H1 (cell line): ENCODE measurements around the gene CDC42. TPM values are rescaled to one million over a fixed set of nuclear protein-coding genes. Genes with fewer than 3 reads are reported as not detected.

Source experiments
- CTCF ChIA-PET: fragments of 300-600 bp; sonication (Branson Sonifier 250); formaldehyde crosslinking; loops from one replicate; lab custom pipeline; 2021; ENCODE audit not compliant: partially characterized antibody; lab: Charles Lee
- POLR2A ChIA-PET: fragments of 300-600 bp; sonication (Branson Sonifier 250); formaldehyde crosslinking; loops from one replicate; lab custom pipeline; 2021; ENCODE audit warnings: inconsistent platforms; ENCODE audit not compliant: partially characterized antibody; lab: Charles Lee
- DNase-seq, 2 experiments: peaks; one replicate each; pipeline versions ENCODE4 v3.0.0 to v3.0.0-alpha.2; 2010 to 2022; ENCODE audit warnings: low spot score in 2 of 2, low read depth in 1 of 2, mixed read lengths in 1 of 2
- FAIRE-seq: peaks from 2 replicates; lab custom pipeline; 2011; peaks lifted over from hg19 to GRCh38; lab: Jason Lieb, UNC
- H2AFZ ChIP-seq: 2 replicates; pipeline ENCODE4 v1.8.1; 2012; ENCODE audit warnings: low read length, inconsistent platforms
- H2AK5ac ChIP-seq: 2 replicates; pipeline ENCODE4 v1.6.1; 2013; ENCODE audit warnings: low read depth, low read length
- H2BK120ac ChIP-seq: replicated peaks from 2 replicates; pipeline ENCODE3; 2013; ENCODE audit warnings: low read depth, low read length, inconsistent platforms
- H2BK12ac ChIP-seq: 2 replicates; pipeline ENCODE4 v1.6.1; 2013; ENCODE audit warnings: low read depth, low read length
- H2BK15ac ChIP-seq: 2 replicates; pipeline ENCODE4 v1.6.1; 2013; ENCODE audit warnings: low read length
- H2BK20ac ChIP-seq: 2 replicates; pipeline ENCODE4 v1.6.1; 2013; ENCODE audit warnings: low read length
- H2BK5ac ChIP-seq: 2 replicates; pipeline ENCODE4 v1.6.1; 2013; ENCODE audit warnings: low read depth, low read length
- H3K14ac ChIP-seq: 2 replicates; pipeline ENCODE4 v1.6.1; 2013; ENCODE audit warnings: inconsistent platforms; ENCODE audit not compliant: insufficient read length
- H3K18ac ChIP-seq: 2 replicates; pipeline ENCODE4 v1.6.1; 2013; ENCODE audit warnings: low read length; ENCODE audit errors: extremely low read depth
- H3K23ac ChIP-seq: 2 replicates; pipeline ENCODE4 v1.6.1; 2013; ENCODE audit warnings: inconsistent platforms; ENCODE audit not compliant: insufficient read length
- H3K23me2 ChIP-seq: 2 replicates; pipeline ENCODE4 v1.6.1; 2013; ENCODE audit warnings: low read depth, low read length
- H3K27ac ChIP-seq: 2 replicates; pipeline ENCODE4 v1.6.1; 2011; ENCODE audit warnings: low read depth, low read length, inconsistent platforms
- H3K27me3 ChIP-seq, 4 experiments: replicated peaks in 1 of 4; 1 replicate in 1 of 4; 2 replicates in 3 of 4; pipeline versions ENCODE4 v1.6.1 to v1.8.1; 2011 to 2013; ENCODE audit warnings: low read length in 3 of 4, mild to moderate bottlenecking in 3 of 4, inconsistent platforms in 2 of 4, mixed read lengths in 2 of 4, moderate library complexity in 1 of 4; ENCODE audit not compliant: control insufficient read depth in 3 of 4, insufficient read depth in 3 of 4; ENCODE audit errors: extremely low read depth in 1 of 4
- H3K36me3 ChIP-seq, 4 experiments: 2 replicates each; pipeline versions ENCODE4 v1.6.1 to v1.8.1; 2011 to 2013; ENCODE audit warnings: mild to moderate bottlenecking in 4 of 4, low read length in 3 of 4, moderate library complexity in 2 of 4, control low read depth in 1 of 4, inconsistent platforms in 1 of 4; ENCODE audit not compliant: insufficient read depth in 4 of 4, control insufficient read depth in 2 of 4
- H3K4ac ChIP-seq: replicated peaks from 2 replicates; pipeline ENCODE3; 2013; ENCODE audit warnings: low read length, low read depth, mixed read lengths, inconsistent platforms; ENCODE audit not compliant: insufficient read length
- H3K4me1 ChIP-seq, 4 experiments: replicated peaks in 1 of 4; 1 replicate in 1 of 4; 2 replicates in 3 of 4; pipeline versions ENCODE4 v1.6.1 to v1.8.1; 2011 to 2013; ENCODE audit warnings: low read length in 3 of 4, inconsistent platforms in 2 of 4, mixed read lengths in 1 of 4; ENCODE audit not compliant: insufficient read depth in 4 of 4, control insufficient read depth in 3 of 4
- H3K4me2 ChIP-seq, 2 experiments: 2 replicates each; pipeline versions ENCODE4 v1.6.1 to v1.8.1; 2011 to 2013; ENCODE audit warnings: low read depth in 2 of 2, low read length in 2 of 2, control low read depth in 1 of 2, inconsistent platforms in 1 of 2, mild to moderate bottlenecking in 1 of 2; ENCODE audit not compliant: insufficient read depth in 1 of 2
- H3K4me3 ChIP-seq, 4 experiments: fragments of 200-600, 300-600 bp in 1 of 4; sonication (generic), shearing (Covaris generic), sonication (Bioruptor Twin) in 1 of 4; 2 replicates each; pipeline versions ENCODE4 v1.5.1 to v1.8.1; 2011 to 2016; ENCODE audit warnings: low read length in 4 of 4, low read depth in 3 of 4, control low read depth in 2 of 4, inconsistent platforms in 2 of 4, mild to moderate bottlenecking in 2 of 4, mixed read lengths in 1 of 4, moderate library complexity in 1 of 4; ENCODE audit not compliant: insufficient read depth in 2 of 4; ENCODE audit errors: extremely low read depth in 1 of 4
- H3K56ac ChIP-seq: replicated peaks from 2 replicates; pipeline ENCODE3; 2013; ENCODE audit warnings: low read depth, mild to moderate bottlenecking, mixed read lengths, low read length, inconsistent platforms; ENCODE audit not compliant: insufficient read length
- H3K79me1 ChIP-seq: 2 replicates; pipeline ENCODE4 v1.6.1; 2013; ENCODE audit warnings: low read depth, low read length, control low read depth
- H3K79me2 ChIP-seq, 2 experiments: 2 replicates each; pipeline versions ENCODE4 v1.6.1 to v1.8.1; 2012 to 2013; ENCODE audit warnings: low read length in 2 of 2, mild to moderate bottlenecking in 2 of 2, inconsistent platforms in 1 of 2; ENCODE audit not compliant: insufficient read depth in 2 of 2, control insufficient read depth in 1 of 2
- H3K9ac ChIP-seq, 4 experiments: replicated peaks in 1 of 4; 1 replicate in 1 of 4; 2 replicates in 3 of 4; pipeline versions ENCODE4 v1.6.1 to v1.8.1; 2011 to 2013; ENCODE audit warnings: low read depth in 3 of 4, low read length in 3 of 4, control low read depth in 2 of 4, mild to moderate bottlenecking in 2 of 4, moderate library complexity in 2 of 4, inconsistent platforms in 1 of 4; ENCODE audit errors: extremely low read depth in 1 of 4
- H3K9me3 ChIP-seq, 2 experiments: 2 replicates each; pipeline versions ENCODE4 v1.6.1 to v1.8.1; 2012 to 2013; ENCODE audit warnings: mild to moderate bottlenecking in 2 of 2, moderate library complexity in 2 of 2, control low read depth in 1 of 2, inconsistent platforms in 1 of 2, low read depth in 1 of 2, low read length in 1 of 2, mixed read lengths in 1 of 2; ENCODE audit not compliant: insufficient read depth in 2 of 2
- H4K20me1 ChIP-seq, 2 experiments: replicated peaks in 1 of 2; 2 replicates each; pipeline versions ENCODE3 to v1.8.1; 2011 to 2013; ENCODE audit warnings: inconsistent platforms in 2 of 2, low read length in 2 of 2, mild to moderate bottlenecking in 1 of 2; ENCODE audit not compliant: insufficient read depth in 2 of 2, control insufficient read depth in 1 of 2
- H4K5ac ChIP-seq: 2 replicates; pipeline ENCODE4 v1.6.1; 2013; ENCODE audit warnings: low read length, low read depth, mixed read lengths, inconsistent platforms; ENCODE audit not compliant: insufficient read length
- H4K8ac ChIP-seq: 2 replicates; pipeline ENCODE4 v1.8.0; 2013; ENCODE audit warnings: mild to moderate bottlenecking, moderate library complexity, low read length, inconsistent platforms; ENCODE audit not compliant: insufficient read depth; ENCODE audit errors: extremely low read depth
- H4K91ac ChIP-seq: replicated peaks from 2 replicates; pipeline ENCODE3; 2013; ENCODE audit warnings: low read length, mixed read lengths, inconsistent platforms; ENCODE audit not compliant: insufficient read length
- ATF2 ChIP-seq: IDR thresholded peaks from 2 replicates; pipeline ENCODE4 v1.6.1; 2012; ENCODE audit warnings: low read length, inconsistent platforms
- CHD2 ChIP-seq: IDR thresholded peaks from 2 replicates; pipeline ENCODE4 v1.6.1; 2012; ENCODE audit warnings: low read length, improper control_type of control experiment
- CTCF ChIP-seq, 3 experiments: IDR thresholded peaks; 1 replicate in 2 of 3; 2 replicates in 1 of 3; pipeline versions ENCODE4 v1.5.1 to v1.6.1; 2011; ENCODE audit warnings: low read length in 3 of 3, mild to moderate bottlenecking in 3 of 3, inconsistent platforms in 2 of 3, low read depth in 1 of 3, moderate library complexity in 1 of 3; ENCODE audit not compliant: insufficient read depth in 1 of 3; ENCODE audit errors: control extremely low read depth in 1 of 3
- GTF2F1 ChIP-seq: IDR thresholded peaks from 2 replicates; pipeline ENCODE4 v1.6.1; 2012; ENCODE audit warnings: low read depth, low read length, improper control_type of control experiment, borderline replicate concordance
- JUND ChIP-seq: IDR thresholded peaks from 2 replicates; pipeline ENCODE4 v1.6.1; 2011; ENCODE audit warnings: mild to moderate bottlenecking, improper control_type of control experiment, low read length
- MAFK ChIP-seq: IDR thresholded peaks from 2 replicates; pipeline ENCODE4 v1.6.1; 2012; ENCODE audit warnings: low read depth, mild to moderate bottlenecking, improper control_type of control experiment, low read length
- POLR2AphosphoS5 ChIP-seq: IDR thresholded peaks from 2 replicates; pipeline ENCODE4 v1.6.1; 2011; ENCODE audit warnings: low read depth, low read length
- SIN3A ChIP-seq, 2 experiments: IDR thresholded peaks in 1 of 2; conservative IDR thresholded peaks in 1 of 2; 2 replicates each; pipeline ENCODE4 v1.6.1; 2011 to 2012; ENCODE audit warnings: low read length in 2 of 2, improper control_type of control experiment in 1 of 2, low read depth in 1 of 2, mild to moderate bottlenecking in 1 of 2
- SIRT6 ChIP-seq: IDR thresholded peaks from one replicate; pipeline ENCODE4 v1.7.1; 2012; ENCODE audit warnings: low read length, inconsistent platforms
- SP1 ChIP-seq: IDR thresholded peaks from 2 replicates; pipeline ENCODE4 v1.6.1; 2011; ENCODE audit warnings: low read depth, low read length
- TCF12 ChIP-seq: IDR thresholded peaks from 2 replicates; pipeline ENCODE4 v1.6.1; 2011; ENCODE audit warnings: low read depth, mild to moderate bottlenecking, low read length
- WGBS, 2 experiments: shearing (Covaris generic) in 1 of 2; methylation state at CpG; one replicate each; pipeline versions ENCODE4 v1.1.6 to v1.1.7; 2013 to 2015; ENCODE audit warnings: low lambda C conversion rate in 2 of 2, mixed read lengths in 2 of 2, inconsistent platforms in 1 of 2, low coverage in 1 of 2, missing lambda C conversion rate in 1 of 2; ENCODE audit not compliant: insufficient replicate concordance in 2 of 2, insufficient coverage in 1 of 2, insufficient read length in 1 of 2; ENCODE audit errors: extremely low coverage in 1 of 2, missing lambda C conversion rate in 1 of 2; 5-methylcytosine and 5-hydroxymethylcytosine counted together
- polyA plus RNA-seq, 7 experiments: library from polyadenylated mRNA; depleted of rRNA in 3 of 7; stranded (reverse) in 5 of 7; unstranded in 2 of 7; fragments of >200 nt in 5 of 7; fragments of 200-250 nt in 2 of 7; gene quantifications; 1 replicate in 5 of 7; 2 replicates in 1 of 7; 4 replicates in 1 of 7; pipeline versions ENCODE4 v1.2.1 to v1.2.3, GENCODE V29; 2011 to 2013; ENCODE audit warnings: missing spikeins in 2 of 7, mixed read lengths in 2 of 7
- total RNA-seq: library from RNA; stranded (reverse); fragmentation: NEBNext Ultra II Directional; extraction: Animal tissue kit (Norgen Biotek cat#: 25700); gene quantifications from 2 replicates; pipeline ENCODE4 v1.2.1, GENCODE V29; 2021

CDC42 gene
- total and polyA plus RNA-seq, 2 of the 8 experiments (the other 6 are each of a cell fraction or from before 2014, with no cell fraction given), result 110 to 179 TPM

- H2BK12ac ChIP-seq, result no peak overlapping the region
- no peak overlapping the region for H2AFZ ChIP-seq
- CTCF ChIA-PET, result interaction anchor here (3.9 kb wide), 1 partner anchor 12 kb away, joined by 25 read pairs; no protein-coding TSS in a partner anchor
- no peak overlapping the region for H2BK20ac ChIP-seq
- no peak overlapping the region for H4K91ac ChIP-seq
- no peaks in the 10 kb centered on the region for H3K23me2 ChIP-seq
- no peaks in the 10 kb centered on the region for H3K27me3 ChIP-seq
- POLR2A ChIA-PET, result no interaction called here
- no peak overlapping the region for H3K18ac ChIP-seq
- H4K8ac ChIP-seq, result no peak overlapping the region
- no peak overlapping the region for H2BK5ac ChIP-seq
- DNase-seq (no peak), FAIRE-seq (no peak)
- H2BK15ac ChIP-seq, result no peak overlapping the region
- H3K23ac ChIP-seq, result no peak overlapping the region
- no peak overlapping the region for H3K14ac ChIP-seq
- peaks cover 0 to 20% (median 16%) of the 10 kb centered on the region in 4 experiments; a peak in 6 of 7 replicates for H3K4me1 ChIP-seq
- H3K79me1 ChIP-seq, result peaks cover 5% of the 10 kb centered on the region
- WGBS, 2 experiments, result 94% methylated on average over 11 of the region's 11 CpGs; no CpG with 5 or more reads in 1 of the 2 experiments
- no peak overlapping the region for H3K4me3 ChIP-seq
- peaks cover 0 to 14% of the 10 kb centered on the region in 2 experiments for H4K20me1 ChIP-seq
- no peak overlapping the region for H4K5ac ChIP-seq
- H3K4me2 ChIP-seq, result no peak overlapping the region
- no peak overlapping the region for H3K4ac ChIP-seq
- H3K27ac ChIP-seq, result no peak overlapping the region
- H3K9ac ChIP-seq, result no peak overlapping the region
- H2BK120ac ChIP-seq, result no peak overlapping the region
- H3K79me2 ChIP-seq, result no peaks in the 10 kb centered on the region
- no peak overlapping the region for H3K56ac ChIP-seq
- no peak overlapping the region for H2AK5ac ChIP-seq
- H3K9me3 ChIP-seq, result no peaks in the 10 kb centered on the region
- peaks cover 0 to 3% (median 1%) of the 10 kb centered on the region in 4 experiments; a peak in 2 of 8 replicates for H3K36me3 ChIP-seq
- TF ChIP-seq SIN3A (conservative IDR thresholded peaks at IDR 0.05 in 1 of 2, IDR thresholded peaks at IDR 0.05 in 1 of 2; ENCODE audit: low read depth in 1 of 2, low read length in 2 of 2) (no peak), POLR2AphosphoS5 (no peak), ATF2 (no peak), TCF12 (no peak), JUND (no peak), CHD2 (no peak), SIRT6 (no peak), CTCF (IDR thresholded peaks at IDR 0.05; ENCODE audit: control extremely low read depth in 1 of 3, insufficient read depth in 1 of 3, low read depth in 1 of 3, low read length in 3 of 3) (no peak), SP1 (no peak), MAFK (no peak), GTF2F1 (no peak)
Observed at GRCh38 chr1:22120469-22120790, 67.9 kb downstream of the CDC42 start.
